Subcutaneous abdominal adipose tissue (tissue), 5 donors: ENCODE measurements around the gene EXOC1.

ENCODE experiments used
- H3K27ac ChIP-seq: one replicate; pipeline ENCODE4 v1.7.0; 2013; ENCODE audit warnings: low read depth, mild to moderate bottlenecking, inconsistent platforms, low read length, moderate library complexity
- H3K27me3 ChIP-seq, 5 donors: one replicate each; pipeline ENCODE4 v1.7.0; 2013; ENCODE audit warnings: low read length in 5 of 5, inconsistent platforms in 1 of 5; ENCODE audit not compliant: control insufficient read depth in 5 of 5, insufficient read depth in 4 of 5
- H3K36me3 ChIP-seq, 5 donors: one replicate each; pipeline ENCODE4 v1.7.0; 2013; ENCODE audit warnings: low read length in 5 of 5; ENCODE audit not compliant: control insufficient read depth in 5 of 5, insufficient read depth in 5 of 5
- H3K4me1 ChIP-seq, 5 donors: one replicate each; pipeline ENCODE4 v1.7.0; 2013; ENCODE audit warnings: low read length in 5 of 5, mild to moderate bottlenecking in 3 of 5, moderate library complexity in 1 of 5; ENCODE audit not compliant: control insufficient read depth in 5 of 5, insufficient read depth in 5 of 5
- H3K4me3 ChIP-seq, 5 donors: one replicate each; pipeline ENCODE4 v1.7.0; 2013; ENCODE audit warnings: low read length in 5 of 5, low read depth in 1 of 5
- H3K9ac ChIP-seq, 5 donors: one replicate each; pipeline ENCODE4 v1.7.0; 2013; ENCODE audit warnings: low read length in 5 of 5, mild to moderate bottlenecking in 4 of 5, moderate library complexity in 3 of 5
- H3K9me3 ChIP-seq, 5 donors: one replicate each; pipeline ENCODE4 v1.7.0; 2013; ENCODE audit warnings: low read length in 5 of 5; ENCODE audit not compliant: control insufficient read depth in 5 of 5
- donor health status: healthy.
- donor health status: healthy.
- donor health status: healthy.
- donor health status: healthy.
- donor health status: healthy.

EXOC1 gene

GRCh38 chr4:55887594-55887993, 34.1 kb downstream of the EXOC1 start:
- peaks cover 15 to 40% (median 35%) of the 10 kb centered on the region in 5 donors for H3K36me3 ChIP-seq
- no peaks in the 10 kb centered on the region for H3K9me3 ChIP-seq
- no peak overlapping the region for H3K9ac ChIP-seq
- H3K27me3 ChIP-seq: no peaks in the 10 kb centered on the region
- no peaks in the 10 kb centered on the region for H3K4me1 ChIP-seq
- H3K27ac ChIP-seq: no peak overlapping the region
- no peak overlapping the region for H3K4me3 ChIP-seq

- no peak overlapping the region for H3K27ac ChIP-seq
- H3K4me3 ChIP-seq: no peak overlapping the region
- peaks cover 21 to 63% (median 30%) of the 10 kb centered on the region in 5 donors for H3K36me3 ChIP-seq
- no peak overlapping the region for H3K9ac ChIP-seq
- no peaks in the 10 kb centered on the region for H3K27me3 ChIP-seq
- H3K9me3 ChIP-seq: no peaks in the 10 kb centered on the region
- peaks cover 0 to 2% (median 0%) of the 10 kb centered on the region in 5 donors for H3K4me1 ChIP-seq
These were observed 38.7 kb downstream of the EXOC1 start for GRCh38 chr4:55892156-55892555.

DNA sequence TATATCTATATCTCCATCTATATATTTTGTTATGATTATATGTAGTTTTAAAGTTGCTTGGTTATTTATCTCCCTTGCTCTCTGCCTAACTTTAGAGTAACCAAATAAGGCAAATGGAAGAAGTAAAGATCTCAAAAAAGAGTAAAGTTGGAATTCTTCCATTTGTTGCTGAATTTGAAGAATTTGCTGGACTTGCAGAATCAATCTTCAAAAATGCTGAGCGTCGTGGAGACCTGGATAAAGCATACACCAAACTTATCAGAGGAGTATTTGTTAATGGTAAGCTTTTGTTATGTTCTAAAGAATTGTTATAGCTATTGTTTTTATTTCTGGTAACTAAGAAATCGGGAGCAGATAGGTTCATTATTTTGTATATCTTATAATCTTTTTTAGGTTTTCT, 43.2 kb downstream of the EXOC1 start:
- peaks cover 19 to 61% (median 31%) of the 10 kb centered on the region in 5 donors for H3K36me3 ChIP-seq

DNA sequence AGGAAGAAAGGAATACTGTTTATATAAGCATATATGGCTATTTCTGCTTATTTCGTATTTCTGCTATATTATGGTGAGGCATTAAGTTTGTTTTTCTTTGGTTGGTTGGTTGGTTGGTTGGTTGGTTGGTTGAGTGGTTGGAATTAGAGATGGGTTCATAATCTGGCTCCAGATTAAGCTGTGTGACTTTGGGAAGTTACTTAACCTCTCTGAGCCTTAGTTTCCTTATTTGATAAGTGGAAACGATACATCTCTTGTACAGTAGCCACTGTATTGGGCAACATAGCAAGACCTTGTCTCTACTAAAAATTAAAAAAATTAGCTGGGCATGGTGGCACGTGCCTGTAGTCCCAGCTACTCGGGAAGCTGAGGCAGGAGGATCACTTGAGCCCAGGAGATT, 49.2 kb downstream of the EXOC1 start:
- Histone ChIP-seq H3K36me3 (peaks cover 24 to 56% (median 40%) of the 10 kb centered on the region in 5 donors), H3K4me3 (no peak overlapping the region), H3K27me3 (no peaks in the 10 kb centered on the region), H3K9me3 (no peaks in the 10 kb centered on the region), H3K4me1 (peaks cover 0 to 2% (median 0%) of the 10 kb centered on the region in 5 donors), H3K9ac (no peak overlapping the region), H3K27ac (no peak overlapping the region)

More for the DNA sequence above, 43.2 kb downstream of the EXOC1 start:
- H3K4me3 ChIP-seq: no peak overlapping the region
- H3K27me3 ChIP-seq: no peaks in the 10 kb centered on the region
- H3K27ac ChIP-seq: no peak overlapping the region
- H3K4me1 ChIP-seq: peaks cover 0 to 2% (median 0%) of the 10 kb centered on the region in 5 donors
- H3K9me3 ChIP-seq: no peaks in the 10 kb centered on the region
- no peak overlapping the region for H3K9ac ChIP-seq

GRCh38 chr4:55903577-55903976, 50.1 kb downstream of the EXOC1 start:
- Histone ChIP-seq H3K9ac (no peak overlapping the region), H3K27me3 (no peaks in the 10 kb centered on the region), H3K27ac (no peak overlapping the region), H3K4me1 (peaks cover 0 to 2% (median 0%) of the 10 kb centered on the region in 5 donors), H3K9me3 (no peaks in the 10 kb centered on the region), H3K4me3 (no peak overlapping the region), H3K36me3 (peaks cover 24 to 52% (median 40%) of the 10 kb centered on the region in 5 donors)

- Histone ChIP-seq H3K9me3 (no peaks in the 10 kb centered on the region), H3K4me1 (peaks cover 0 to 2% (median 0%) of the 10 kb centered on the region in 5 donors), H3K4me3 (no peak overlapping the region), H3K9ac (no peak overlapping the region), H3K27me3 (no peaks in the 10 kb centered on the region), H3K27ac (no peak overlapping the region), H3K36me3 (peaks cover 22 to 52% (median 37%) of the 10 kb centered on the region in 5 donors)
These were observed 51.1 kb downstream of the EXOC1 start for GRCh38 chr4:55904576-55904975.

- no peak overlapping the region for H3K9ac ChIP-seq
- no peaks in the 10 kb centered on the region for H3K9me3 ChIP-seq
- no peak overlapping the region for H3K4me3 ChIP-seq
- H3K36me3 ChIP-seq: peaks cover 22 to 39% (median 27%) of the 10 kb centered on the region in 5 donors
- H3K27ac ChIP-seq: no peak overlapping the region
- peaks cover 0 to 2% (median 0%) of the 10 kb centered on the region in 5 donors for H3K4me1 ChIP-seq
- no peaks in the 10 kb centered on the region for H3K27me3 ChIP-seq
These were observed 52.9 kb downstream of the EXOC1 start for GRCh38 chr4:55906323-55906722.

DNA sequence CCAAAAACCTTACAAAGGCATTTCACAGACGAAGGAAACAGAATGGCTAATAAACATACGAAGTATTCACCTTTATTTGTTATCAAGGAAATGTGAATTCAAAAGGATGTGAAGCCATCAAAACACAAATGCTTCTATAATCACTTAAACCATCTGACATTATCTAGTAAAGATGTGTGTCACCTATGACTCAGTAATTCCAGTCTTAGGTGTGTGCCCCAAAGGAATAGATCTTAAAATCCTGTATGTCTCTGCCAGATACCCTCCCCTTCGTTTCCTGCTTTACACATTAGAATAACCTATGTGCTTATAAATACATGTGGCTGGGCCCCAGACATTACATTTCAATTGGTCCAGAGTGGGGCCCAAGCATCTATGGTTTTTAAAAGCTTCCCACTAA, 53.5 kb downstream of the EXOC1 start:
- no peak overlapping the region for H3K27ac ChIP-seq
- no peak overlapping the region for H3K4me3 ChIP-seq
- peaks cover 22 to 39% (median 27%) of the 10 kb centered on the region in 5 donors for H3K36me3 ChIP-seq
- H3K9ac ChIP-seq: no peak overlapping the region
- no peaks in the 10 kb centered on the region for H3K9me3 ChIP-seq
- H3K4me1 ChIP-seq: peaks cover 0 to 2% (median 0%) of the 10 kb centered on the region in 5 donors
- H3K27me3 ChIP-seq: no peaks in the 10 kb centered on the region

DNA sequence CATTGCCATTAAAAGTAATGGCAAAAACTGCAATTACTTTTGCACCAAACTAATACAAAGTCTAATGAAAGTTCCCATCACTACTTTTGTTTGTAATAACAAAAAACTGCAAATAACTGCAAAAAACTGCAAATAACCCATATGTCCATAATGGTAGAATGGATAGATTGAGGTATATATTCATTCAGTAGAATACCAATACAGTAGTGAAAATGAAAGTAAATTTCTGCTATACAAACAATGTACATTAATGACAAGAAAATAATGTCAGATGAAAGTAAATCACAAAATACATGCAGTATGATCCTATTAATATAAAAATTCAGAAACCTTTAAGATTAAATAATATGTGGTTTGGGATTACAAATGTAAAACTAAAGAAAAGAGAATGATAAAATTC, 54.0 kb downstream of the EXOC1 start:
- Histone ChIP-seq H3K27me3 (no peaks in the 10 kb centered on the region), H3K36me3 (peaks cover 18 to 34% (median 23%) of the 10 kb centered on the region in 5 donors), H3K9ac (no peak overlapping the region), H3K4me3 (no peak overlapping the region), H3K4me1 (peaks cover 0 to 2% (median 0%) of the 10 kb centered on the region in 5 donors), H3K27ac (no peak overlapping the region), H3K9me3 (no peaks in the 10 kb centered on the region)

GRCh38 chr4:55910140-55910539, 56.7 kb downstream of the EXOC1 start:
- H3K4me3 ChIP-seq: no peak overlapping the region
- H3K4me1 ChIP-seq: peaks cover 0 to 2% (median 0%) of the 10 kb centered on the region in 5 donors
- no peak overlapping the region for H3K9ac ChIP-seq
- no peaks in the 10 kb centered on the region for H3K27me3 ChIP-seq
- no peak overlapping the region for H3K27ac ChIP-seq
- H3K9me3 ChIP-seq: no peaks in the 10 kb centered on the region
- H3K36me3 ChIP-seq: peaks cover 0 to 10% (median 4%) of the 10 kb centered on the region in 5 donors
